A673 (cell line): ENCODE results near the gene GAS6.

Experiments
- EZH2 ChIP-seq: fragments of 200-600 bp; sonication (generic); IDR thresholded peaks from 2 replicates; pipeline ENCODE4 v1.6.1; 2017; ENCODE audit warnings: borderline replicate concordance, low read depth, mild to moderate bottlenecking, mixed read lengths, antibody characterized with exemption, low read length; ENCODE audit not compliant: poor library complexity, severe bottlenecking
- TF ChIP-seq, protein P1 (sequence below): fragments of 300-800, 200-600 bp; sonication (generic); conservative IDR thresholded peaks from 2 replicates; pipeline ENCODE4 v1.5.1; 2017; ENCODE audit warnings: low read depth, mild to moderate bottlenecking, antibody characterized with exemption, low read length, moderate library complexity, mixed read lengths

DNA sequence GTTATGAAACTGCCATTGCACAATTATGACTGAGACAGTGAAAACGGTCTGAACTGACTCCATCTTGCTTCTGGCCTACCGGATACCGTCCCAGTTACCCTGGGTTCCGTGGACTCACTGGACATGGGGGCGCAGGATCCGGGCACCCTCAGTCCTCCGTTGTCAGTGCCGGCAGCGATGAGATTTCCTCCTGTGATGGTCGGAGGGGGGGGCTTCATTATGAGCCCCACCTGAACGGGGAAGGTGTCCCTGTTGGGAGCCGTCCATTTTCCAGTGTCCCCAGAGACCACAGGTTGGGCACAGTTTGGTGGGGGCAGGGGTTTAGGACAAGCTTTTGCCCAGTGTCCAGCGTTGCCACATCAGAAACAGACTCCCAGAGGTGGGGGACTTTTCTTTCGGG lies 81.4 kb downstream of the GAS6 start:
- TF ChIP-seq, protein P1, sequence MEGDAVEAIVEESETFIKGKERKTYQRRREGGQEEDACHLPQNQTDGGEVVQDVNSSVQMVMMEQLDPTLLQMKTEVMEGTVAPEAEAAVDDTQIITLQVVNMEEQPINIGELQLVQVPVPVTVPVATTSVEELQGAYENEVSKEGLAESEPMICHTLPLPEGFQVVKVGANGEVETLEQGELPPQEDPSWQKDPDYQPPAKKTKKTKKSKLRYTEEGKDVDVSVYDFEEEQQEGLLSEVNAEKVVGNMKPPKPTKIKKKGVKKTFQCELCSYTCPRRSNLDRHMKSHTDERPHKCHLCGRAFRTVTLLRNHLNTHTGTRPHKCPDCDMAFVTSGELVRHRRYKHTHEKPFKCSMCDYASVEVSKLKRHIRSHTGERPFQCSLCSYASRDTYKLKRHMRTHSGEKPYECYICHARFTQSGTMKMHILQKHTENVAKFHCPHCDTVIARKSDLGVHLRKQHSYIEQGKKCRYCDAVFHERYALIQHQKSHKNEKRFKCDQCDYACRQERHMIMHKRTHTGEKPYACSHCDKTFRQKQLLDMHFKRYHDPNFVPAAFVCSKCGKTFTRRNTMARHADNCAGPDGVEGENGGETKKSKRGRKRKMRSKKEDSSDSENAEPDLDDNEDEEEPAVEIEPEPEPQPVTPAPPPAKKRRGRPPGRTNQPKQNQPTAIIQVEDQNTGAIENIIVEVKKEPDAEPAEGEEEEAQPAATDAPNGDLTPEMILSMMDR = no peak
- no peak for TF ChIP-seq EZH2
